Neuronal stem cell (in vitro differentiated cells): Measurements from ENCODE around the gene LAMA2.
A peak's percentile ranks its signal among the peaks of the same experiment; 100 is the strongest.

ENCODE experiments used
- DNase-seq: peaks from one replicate; pipeline ENCODE4 v3.0.0-alpha.2; 2013; ENCODE audit warnings: low spot score
- H2AFZ ChIP-seq: one replicate; pipeline ENCODE4 v1.6.1; 2013; ENCODE audit warnings: mild to moderate bottlenecking, low read length, inconsistent platforms
- H2AK5ac ChIP-seq: 2 replicates; pipeline ENCODE4 v1.6.1; 2013; ENCODE audit warnings: low read depth, mild to moderate bottlenecking, inconsistent platforms, low read length, moderate library complexity, mixed read lengths
- H2BK120ac ChIP-seq: 2 replicates; pipeline ENCODE4 v1.6.1; 2013; ENCODE audit warnings: low read depth, mild to moderate bottlenecking, inconsistent platforms, low read length, moderate library complexity, mixed read lengths
- H2BK12ac ChIP-seq: one replicate; pipeline ENCODE4 v1.6.1; 2013; ENCODE audit warnings: low read length, inconsistent platforms
- H2BK15ac ChIP-seq: 2 replicates; pipeline ENCODE4 v1.6.1; 2013; ENCODE audit warnings: mild to moderate bottlenecking, low read length, inconsistent platforms, mixed read lengths
- H2BK5ac ChIP-seq: one replicate; pipeline ENCODE4 v1.6.1; 2013; ENCODE audit warnings: inconsistent platforms, mild to moderate bottlenecking, low read length, moderate library complexity
- H3K14ac ChIP-seq: one replicate; pipeline ENCODE4 v1.6.1; 2013; ENCODE audit warnings: low read length, inconsistent platforms
- H3K18ac ChIP-seq: 2 replicates; pipeline ENCODE4 v1.6.1; 2013; ENCODE audit warnings: low read length, inconsistent platforms
- H3K23ac ChIP-seq: 2 replicates; pipeline ENCODE4 v1.6.1; 2013; ENCODE audit warnings: low read depth, mild to moderate bottlenecking, mixed read lengths, low read length, inconsistent platforms; ENCODE audit not compliant: poor library complexity
- H3K27ac ChIP-seq: replicated peaks from 3 replicates; pipeline ENCODE4 v1.5.1; 2013; ENCODE audit warnings: low read length, inconsistent platforms
- H3K27me3 ChIP-seq, 3 experiments: 2 replicates each; pipeline ENCODE4 v1.6.1; 2013; ENCODE audit warnings: low read length in 3 of 3, mild to moderate bottlenecking in 2 of 3, inconsistent platforms in 1 of 3, low read depth in 1 of 3, mixed read lengths in 1 of 3, moderate library complexity in 1 of 3; ENCODE audit not compliant: control insufficient read depth in 3 of 3, insufficient read depth in 3 of 3
- H3K36me3 ChIP-seq, 2 donors: replicated peaks in 1 of 2; 2 replicates each; pipeline ENCODE4 v1.6.1; 2013; ENCODE audit warnings: low read length in 2 of 2; ENCODE audit not compliant: control insufficient read depth in 2 of 2, insufficient read depth in 2 of 2
- H3K4ac ChIP-seq: 2 replicates; pipeline ENCODE4 v1.6.1; 2013; ENCODE audit warnings: inconsistent platforms, mild to moderate bottlenecking, low read length, moderate library complexity
- H3K4me1 ChIP-seq, 2 donors: 1 replicate in 1 of 2; 2 replicates in 1 of 2; pipeline ENCODE4 v1.6.1; 2013; ENCODE audit warnings: low read length in 2 of 2, low read depth in 1 of 2; ENCODE audit not compliant: control insufficient read depth in 2 of 2, insufficient read depth in 1 of 2
- H3K4me2 ChIP-seq: one replicate; pipeline ENCODE4 v1.6.1; 2013; ENCODE audit warnings: mild to moderate bottlenecking, low read length, inconsistent platforms; ENCODE audit not compliant: insufficient read depth, poor library complexity, severe bottlenecking
- H3K4me3 ChIP-seq, 2 donors: 2 replicates each; pipeline ENCODE4 v1.5.1; 2013; ENCODE audit warnings: low read length in 2 of 2, mild to moderate bottlenecking in 2 of 2, inconsistent platforms in 1 of 2, moderate library complexity in 1 of 2
- H3K79me1 ChIP-seq: one replicate; pipeline ENCODE4 v1.6.1; 2013; ENCODE audit warnings: low read depth, mild to moderate bottlenecking, inconsistent platforms, low read length, moderate library complexity
- H3K9ac ChIP-seq: one replicate; pipeline ENCODE4 v1.6.1; 2013; ENCODE audit warnings: mild to moderate bottlenecking, low read depth, low read length, inconsistent platforms; ENCODE audit not compliant: poor library complexity
- H3K9me3 ChIP-seq, 2 donors: replicated peaks in 1 of 2; 2 replicates each; pipeline versions ENCODE3 to v1.6.1; 2013; ENCODE audit warnings: low read length in 2 of 2, mild to moderate bottlenecking in 2 of 2, inconsistent platforms in 1 of 2, low read depth in 1 of 2, mixed read lengths in 1 of 2, moderate library complexity in 1 of 2; ENCODE audit not compliant: control insufficient read depth in 2 of 2, insufficient read depth in 1 of 2
- H4K8ac ChIP-seq: one replicate; pipeline ENCODE4 v1.6.1; 2013; ENCODE audit warnings: low read depth, mild to moderate bottlenecking, inconsistent platforms, low read length, moderate library complexity
- H4K91ac ChIP-seq: one replicate; pipeline ENCODE4 v1.6.1; 2013; ENCODE audit warnings: low read length, low read depth, mild to moderate bottlenecking, inconsistent platforms; ENCODE audit not compliant: poor library complexity
- WGBS, 2 donors: extraction: QIAGEN DNeasy Blood & Tissue Kit; methylation state at CpG; one replicate each; pipeline ENCODE4 v1.1.7; 2013; ENCODE audit warnings: missing lambda C conversion rate in 2 of 2, mixed read lengths in 1 of 2; ENCODE audit not compliant: insufficient read length in 2 of 2, insufficient replicate concordance in 1 of 2; ENCODE audit errors: extremely low coverage in 2 of 2; 5-methylcytosine and 5-hydroxymethylcytosine counted together

LAMA2 gene

GRCh38 chr6:129476248-129476564 lies 593.3 kb downstream of the LAMA2 start:
- no peak overlapping the region for H3K18ac ChIP-seq
- H3K27ac ChIP-seq, result no peak overlapping the region
- no peak overlapping the region for H2AFZ ChIP-seq
- H3K23ac ChIP-seq, result no peak overlapping the region
- no peak overlapping the region for H2BK5ac ChIP-seq
- H2BK12ac ChIP-seq, result no peak overlapping the region
- H3K4ac ChIP-seq, result no peak overlapping the region
- peaks cover 3% of the 10 kb centered on the region in 2 donors for H3K4me1 ChIP-seq
- no peaks in the 10 kb centered on the region for H3K9me3 ChIP-seq
- H3K14ac ChIP-seq, result no peak overlapping the region
- H3K79me1 ChIP-seq, result no peaks in the 10 kb centered on the region
- no peak overlapping the region for H2AK5ac ChIP-seq
- no peak overlapping the region for H4K91ac ChIP-seq
- no CpG with 5 or more reads among the region's 4 CpGs for WGBS, 2 donors
- H3K27me3 ChIP-seq, result no peaks in the 10 kb centered on the region
- H3K36me3 ChIP-seq, result no peaks in the 10 kb centered on the region
- no peak overlapping the region for H2BK15ac ChIP-seq
- H3K9ac ChIP-seq, result no peak overlapping the region
- no peak for DNase-seq
- H3K4me2 ChIP-seq, result no peak overlapping the region
- no peak overlapping the region for H3K4me3 ChIP-seq
- H2BK120ac ChIP-seq, result no peak overlapping the region
- no peak overlapping the region for H4K8ac ChIP-seq

- H3K4me3 ChIP-seq, result no peak overlapping the region
- no peak overlapping the region for H2BK12ac ChIP-seq
- H3K27ac ChIP-seq, result no peak overlapping the region
- no peak overlapping the region for H4K8ac ChIP-seq
- H3K9ac ChIP-seq, result no peak overlapping the region
- H2BK15ac ChIP-seq, result no peak overlapping the region
- H3K79me1 ChIP-seq, result no peaks in the 10 kb centered on the region
- H3K23ac ChIP-seq, result no peak overlapping the region
- no peak overlapping the region for H2BK120ac ChIP-seq
- no peak overlapping the region for H3K4ac ChIP-seq
- H2AK5ac ChIP-seq, result no peak overlapping the region
- H3K36me3 ChIP-seq, result no peaks in the 10 kb centered on the region
- H3K27me3 ChIP-seq, result no peaks in the 10 kb centered on the region
- H3K4me2 ChIP-seq, result no peak overlapping the region
- H2AFZ ChIP-seq, result no peak overlapping the region
- H3K18ac ChIP-seq, result no peak overlapping the region
- no peak overlapping the region for H4K91ac ChIP-seq
- DNase-seq, result no peak
- H3K4me1 ChIP-seq, result peaks cover 3% of the 10 kb centered on the region in 2 donors
- no peaks in the 10 kb centered on the region for H3K9me3 ChIP-seq
- no peak overlapping the region for H2BK5ac ChIP-seq
- no peak overlapping the region for H3K14ac ChIP-seq
- no CpG with 5 or more reads among the region's 4 CpGs for WGBS, 2 donors
Observed at GRCh38 chr6:129476810-129477209, 593.9 kb downstream of the LAMA2 start.

GRCh38 chr6:129478379-129478778 lies 595.4 kb downstream of the LAMA2 start:
- no peaks in the 10 kb centered on the region for H3K79me1 ChIP-seq
- no peak overlapping the region for H2BK15ac ChIP-seq
- WGBS, 2 donors, result no CpG with 5 or more reads among the region's 4 CpGs
- no peak overlapping the region for H3K14ac ChIP-seq
- no peak overlapping the region for H2AK5ac ChIP-seq
- no peak overlapping the region for H3K4me2 ChIP-seq
- H3K23ac ChIP-seq, result no peak overlapping the region
- H3K36me3 ChIP-seq, result no peaks in the 10 kb centered on the region
- no peak overlapping the region for H3K18ac ChIP-seq
- H3K27ac ChIP-seq, result no peak overlapping the region
- H2BK5ac ChIP-seq, result no peak overlapping the region
- H3K4ac ChIP-seq, result no peak overlapping the region
- no peak overlapping the region for H4K8ac ChIP-seq
- H2AFZ ChIP-seq, result no peak overlapping the region
- DNase-seq, result no peak
- no peak overlapping the region for H2BK120ac ChIP-seq
- H2BK12ac ChIP-seq, result no peak overlapping the region
- H3K9me3 ChIP-seq, result no peaks in the 10 kb centered on the region
- no peak overlapping the region for H3K4me3 ChIP-seq
- H3K27me3 ChIP-seq, result no peaks in the 10 kb centered on the region
- peaks cover 3% of the 10 kb centered on the region in 2 donors for H3K4me1 ChIP-seq
- no peak overlapping the region for H4K91ac ChIP-seq
- H3K9ac ChIP-seq, result no peak overlapping the region

GRCh38 chr6:129481706-129482105 lies 598.8 kb downstream of the LAMA2 start:
- Histone ChIP-seq H3K27ac (no peak overlapping the region), H2BK15ac (no peak overlapping the region), H2BK12ac (no peak overlapping the region), H2AK5ac (no peak overlapping the region), H3K18ac (no peak overlapping the region), H3K4me1 (peaks cover 2 to 7% of the 10 kb centered on the region in 2 donors), H2BK5ac (no peak overlapping the region), H3K79me1 (no peaks in the 10 kb centered on the region), H2AFZ (peak overlapping the region; percentile 53), H3K4me2 (no peak overlapping the region), H4K91ac (no peak overlapping the region), H2BK120ac (no peak overlapping the region), H3K9ac (no peak overlapping the region), H3K27me3 (no peaks in the 10 kb centered on the region), H3K36me3 (no peaks in the 10 kb centered on the region), H3K4ac (no peak overlapping the region), H4K8ac (no peak overlapping the region), H3K4me3 (no peak overlapping the region), H3K14ac (no peak overlapping the region), H3K23ac (no peak overlapping the region), H3K9me3 (no peaks in the 10 kb centered on the region)
- no peak for DNase-seq
- no CpG with 5 or more reads among the region's 4 CpGs for WGBS, 2 donors
